Parathyroid adenoma (tissue), 2 donors: ENCODE results near the gene BSND.

ENCODE experiments used
- H2AFZ ChIP-seq: fragments of 300-600 bp; sonication (generic); one replicate; pipeline ENCODE4 v1.7.0; 2017; ENCODE audit warnings: antibody characterized with exemption, mild to moderate bottlenecking
- H3K27ac ChIP-seq: fragments of 300-600 bp; sonication (generic); one replicate; pipeline ENCODE4 v1.7.0; 2017
- H3K27me3 ChIP-seq: fragments of 300-600 bp; sonication (generic); one replicate; pipeline ENCODE4 v1.7.0; 2017; ENCODE audit warnings: low read length; ENCODE audit not compliant: control insufficient read depth, insufficient read depth
- H3K36me3 ChIP-seq: fragments of 300-600 bp; sonication (generic); one replicate; pipeline ENCODE4 v1.7.0; 2017; ENCODE audit warnings: low read length; ENCODE audit not compliant: control insufficient read depth, insufficient read depth
- H3K4me1 ChIP-seq: fragments of 300-600 bp; sonication (generic); one replicate; pipeline ENCODE4 v1.7.0; 2017; ENCODE audit warnings: control low read depth
- H3K4me2 ChIP-seq: fragments of 300-600 bp; sonication (generic); one replicate; pipeline ENCODE4 v1.7.0; 2017; ENCODE audit warnings: low read length
- H3K4me3 ChIP-seq: fragments of 300-600 bp; sonication (generic); one replicate; pipeline ENCODE4 v1.7.0; 2017; ENCODE audit warnings: low read depth, low read length
- H3K79me2 ChIP-seq: fragments of 300-600 bp; sonication (generic); one replicate; pipeline ENCODE4 v1.7.0; 2017; ENCODE audit warnings: control low read depth
- H3K9ac ChIP-seq: fragments of 300-600 bp; sonication (generic); one replicate; pipeline ENCODE4 v1.7.0; 2017; ENCODE audit warnings: mild to moderate bottlenecking
- H3K9me3 ChIP-seq: fragments of 300-600 bp; sonication (generic); one replicate; pipeline ENCODE4 v1.7.0; 2017; ENCODE audit warnings: low read length; ENCODE audit not compliant: control insufficient read depth
- TF ChIP-seq, protein P1 (sequence below): fragments of 300-600 bp; sonication (generic); IDR thresholded peaks from one replicate; pipeline ENCODE4 v1.7.0; 2017; ENCODE audit warnings: antibody characterized with exemption, mild to moderate bottlenecking
- donor health status: primary hyperparathyroidism.

BSND gene

DNA sequence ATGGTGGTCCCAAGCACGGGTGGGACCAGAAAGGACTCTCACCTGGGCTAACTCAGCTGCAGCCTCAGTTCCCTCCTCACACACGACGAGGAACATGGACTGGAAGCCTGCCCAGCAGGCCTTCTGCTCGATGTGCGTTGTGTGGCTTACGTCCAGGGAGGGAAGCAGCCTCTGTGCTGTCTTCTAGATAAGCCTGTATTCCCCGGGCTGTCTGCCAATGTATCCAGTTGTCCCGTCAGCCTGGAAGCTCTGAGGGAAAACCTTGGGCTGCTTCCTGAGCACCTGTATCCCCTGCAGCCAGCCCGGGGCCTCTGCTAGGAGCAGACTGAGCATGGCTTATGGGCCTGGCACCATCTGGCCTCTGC is 51.2 kb downstream of the BSND start:
- Histone ChIP-seq H3K27me3 (no peaks in the 10 kb centered on the region), H3K9ac (no peak overlapping the region), H3K4me3 (no peak overlapping the region), H3K79me2 (no peaks in the 10 kb centered on the region), H3K4me2 (no peak overlapping the region), H3K27ac (no peak overlapping the region), H2AFZ (no peak overlapping the region), H3K9me3 (no peaks in the 10 kb centered on the region), H3K36me3 (no peaks in the 10 kb centered on the region), H3K4me1 (no peaks in the 10 kb centered on the region)
- TF ChIP-seq, protein P1, sequence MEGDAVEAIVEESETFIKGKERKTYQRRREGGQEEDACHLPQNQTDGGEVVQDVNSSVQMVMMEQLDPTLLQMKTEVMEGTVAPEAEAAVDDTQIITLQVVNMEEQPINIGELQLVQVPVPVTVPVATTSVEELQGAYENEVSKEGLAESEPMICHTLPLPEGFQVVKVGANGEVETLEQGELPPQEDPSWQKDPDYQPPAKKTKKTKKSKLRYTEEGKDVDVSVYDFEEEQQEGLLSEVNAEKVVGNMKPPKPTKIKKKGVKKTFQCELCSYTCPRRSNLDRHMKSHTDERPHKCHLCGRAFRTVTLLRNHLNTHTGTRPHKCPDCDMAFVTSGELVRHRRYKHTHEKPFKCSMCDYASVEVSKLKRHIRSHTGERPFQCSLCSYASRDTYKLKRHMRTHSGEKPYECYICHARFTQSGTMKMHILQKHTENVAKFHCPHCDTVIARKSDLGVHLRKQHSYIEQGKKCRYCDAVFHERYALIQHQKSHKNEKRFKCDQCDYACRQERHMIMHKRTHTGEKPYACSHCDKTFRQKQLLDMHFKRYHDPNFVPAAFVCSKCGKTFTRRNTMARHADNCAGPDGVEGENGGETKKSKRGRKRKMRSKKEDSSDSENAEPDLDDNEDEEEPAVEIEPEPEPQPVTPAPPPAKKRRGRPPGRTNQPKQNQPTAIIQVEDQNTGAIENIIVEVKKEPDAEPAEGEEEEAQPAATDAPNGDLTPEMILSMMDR, result no peak

DNA sequence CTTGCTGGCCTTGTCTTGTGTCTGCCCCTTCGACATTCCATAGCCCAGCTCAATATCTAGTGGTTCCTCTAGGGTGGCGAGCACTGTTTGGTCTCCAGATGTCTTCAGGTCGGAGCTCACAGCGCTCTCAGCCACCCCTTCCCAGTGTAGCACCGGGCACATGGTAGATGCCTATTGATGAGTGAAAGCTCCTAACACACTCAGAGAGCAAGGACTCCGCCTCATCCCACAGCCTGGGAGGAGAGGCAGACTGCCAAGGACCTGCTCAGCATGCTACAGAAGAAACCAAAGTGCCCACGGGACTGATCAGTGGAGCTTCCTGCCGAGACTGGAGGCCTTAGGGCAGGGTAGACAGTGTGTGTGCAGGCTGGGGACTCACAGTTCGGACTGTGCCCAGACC is 51.5 kb downstream of the BSND start:
- Histone ChIP-seq H3K79me2 (no peaks in the 10 kb centered on the region), H3K4me1 (no peaks in the 10 kb centered on the region), H3K4me3 (no peak overlapping the region), H3K27ac (no peak overlapping the region), H3K9ac (no peak overlapping the region), H3K36me3 (no peaks in the 10 kb centered on the region), H3K4me2 (no peak overlapping the region), H2AFZ (no peak overlapping the region), H3K27me3 (no peaks in the 10 kb centered on the region), H3K9me3 (no peaks in the 10 kb centered on the region)
- TF ChIP-seq, protein P1, result no peak

DNA sequence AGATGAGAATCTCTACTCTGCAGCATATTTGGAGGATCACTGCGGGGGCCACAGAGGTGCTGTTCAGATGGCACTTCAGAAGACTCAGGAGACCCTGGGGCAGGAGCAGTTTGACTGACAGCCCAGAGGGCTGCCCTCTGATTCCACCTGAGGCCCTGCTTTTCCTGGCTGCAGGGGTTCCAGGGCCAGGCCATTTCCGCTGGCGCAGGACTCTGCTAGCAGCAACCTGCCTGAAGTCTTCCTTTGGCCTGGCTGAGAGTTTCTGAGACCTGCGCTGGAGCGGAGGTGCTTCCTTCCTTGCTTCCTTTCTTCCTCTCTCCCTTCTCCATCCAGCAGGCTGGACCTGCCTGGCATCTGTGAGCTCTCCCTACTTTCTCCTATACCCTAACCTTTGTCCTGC is 52.4 kb downstream of the BSND start:
- Histone ChIP-seq H3K4me2 (no peak overlapping the region), H3K27me3 (no peaks in the 10 kb centered on the region), H3K79me2 (no peaks in the 10 kb centered on the region), H3K9ac (no peak overlapping the region), H3K4me1 (no peaks in the 10 kb centered on the region), H2AFZ (no peak overlapping the region), H3K36me3 (no peaks in the 10 kb centered on the region), H3K9me3 (no peaks in the 10 kb centered on the region), H3K27ac (no peak overlapping the region), H3K4me3 (no peak overlapping the region)
- TF ChIP-seq, protein P1, result no peak

DNA sequence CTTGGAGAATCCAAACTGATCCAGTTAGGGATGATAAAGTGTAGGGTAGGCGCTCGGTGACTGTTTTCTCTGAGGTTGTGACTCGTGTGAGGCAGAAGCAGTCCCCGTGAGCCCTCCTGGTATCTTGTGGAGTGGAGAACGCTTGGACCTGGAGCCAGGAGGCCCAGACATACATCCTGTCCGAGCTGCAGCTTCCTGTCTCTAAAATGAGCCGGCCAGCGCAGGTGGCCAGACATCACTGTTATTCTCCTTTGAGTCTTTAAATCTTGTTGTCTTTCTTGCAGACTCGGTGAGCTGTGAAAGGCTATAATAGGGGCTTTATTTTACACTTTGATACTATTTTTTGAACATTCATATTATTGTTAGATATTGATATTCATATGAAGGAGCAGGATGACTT is 52.9 kb downstream of the BSND start:
- no peak overlapping the region for H3K9ac ChIP-seq
- H3K27me3 ChIP-seq, result no peaks in the 10 kb centered on the region
- no peak overlapping the region for H3K4me3 ChIP-seq
- H2AFZ ChIP-seq, result no peak overlapping the region
- H3K4me2 ChIP-seq, result no peak overlapping the region
- H3K9me3 ChIP-seq, result no peaks in the 10 kb centered on the region
- TF ChIP-seq, protein P1, result no peak
- no peaks in the 10 kb centered on the region for H3K36me3 ChIP-seq
- no peaks in the 10 kb centered on the region for H3K4me1 ChIP-seq
- no peaks in the 10 kb centered on the region for H3K79me2 ChIP-seq
- no peak overlapping the region for H3K27ac ChIP-seq

DNA sequence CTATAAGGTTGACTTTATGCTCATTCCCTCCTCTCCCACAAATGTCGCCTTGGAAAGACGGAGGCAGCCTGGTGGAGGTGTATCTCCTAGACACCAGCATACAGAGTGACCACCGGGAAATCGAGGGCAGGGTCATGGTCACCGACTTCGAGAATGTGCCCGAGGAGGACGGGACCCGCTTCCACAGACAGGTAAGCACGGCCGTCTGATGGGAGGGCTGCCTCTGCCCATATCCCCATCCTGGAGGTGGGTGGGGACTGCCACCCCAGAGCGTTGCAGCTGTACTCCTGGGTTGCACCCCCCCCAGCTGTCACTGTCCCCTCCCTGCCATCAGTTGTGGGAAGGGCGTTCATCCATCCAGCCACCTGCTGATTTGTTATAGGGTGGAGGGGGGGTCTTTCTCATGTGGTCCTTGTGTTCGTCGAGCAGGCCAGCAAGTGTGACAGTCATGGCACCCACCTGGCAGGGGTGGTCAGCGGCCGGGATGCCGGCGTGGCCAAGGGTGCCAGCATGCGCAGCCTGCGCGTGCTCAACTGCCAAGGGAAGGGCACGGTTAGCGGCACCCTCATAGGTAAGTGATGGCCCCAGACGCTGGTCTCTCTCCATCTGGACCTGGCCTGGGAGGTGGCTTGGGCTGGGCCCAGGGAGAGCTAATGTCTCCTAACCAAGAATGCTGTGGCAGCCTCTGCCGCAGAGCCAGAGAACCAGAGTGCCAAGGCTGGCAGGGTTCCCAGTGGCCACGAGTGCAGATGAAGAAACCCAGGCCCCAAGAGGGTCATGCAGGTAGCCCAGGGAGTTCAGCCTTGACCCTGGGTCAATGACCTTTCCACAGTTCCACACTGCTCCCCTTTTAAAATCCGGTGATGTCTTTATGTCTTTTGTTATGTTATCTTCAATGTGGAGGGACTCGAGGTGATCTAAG is 53.7 kb downstream of the BSND start:
- Histone ChIP-seq H3K9me3 (no peaks in the 10 kb centered on the region), H3K27ac (no peak overlapping the region), H3K9ac (no peak overlapping the region), H3K4me2 (no peak overlapping the region), H3K4me3 (no peak overlapping the region), H3K27me3 (no peaks in the 10 kb centered on the region), H2AFZ (no peak overlapping the region), H3K4me1 (no peaks in the 10 kb centered on the region), H3K36me3 (no peaks in the 10 kb centered on the region), H3K79me2 (no peaks in the 10 kb centered on the region)
- TF ChIP-seq, protein P1, result no peak
